OCI-LY7 (cell line): ENCODE results near the gene SLC4A5.

Source experiments
- EZH2phosphoT487 ChIP-seq: fragments of 200-600 bp; sonication (generic); IDR thresholded peaks from 2 replicates; pipeline ENCODE4 v1.6.1; 2018; ENCODE audit warnings: low read depth, borderline replicate concordance, mild to moderate bottlenecking, mixed run types, antibody characterized with exemption, low read length, moderate library complexity, mixed read lengths
- TF ChIP-seq, protein P1 (sequence below): fragments of 200-600 bp; sonication (generic); conservative IDR thresholded peaks from 2 replicates; pipeline ENCODE4 v1.5.1; 2014; ENCODE audit warnings: mild to moderate bottlenecking, antibody characterized with exemption, low read length, moderate library complexity, mixed read lengths

DNA sequence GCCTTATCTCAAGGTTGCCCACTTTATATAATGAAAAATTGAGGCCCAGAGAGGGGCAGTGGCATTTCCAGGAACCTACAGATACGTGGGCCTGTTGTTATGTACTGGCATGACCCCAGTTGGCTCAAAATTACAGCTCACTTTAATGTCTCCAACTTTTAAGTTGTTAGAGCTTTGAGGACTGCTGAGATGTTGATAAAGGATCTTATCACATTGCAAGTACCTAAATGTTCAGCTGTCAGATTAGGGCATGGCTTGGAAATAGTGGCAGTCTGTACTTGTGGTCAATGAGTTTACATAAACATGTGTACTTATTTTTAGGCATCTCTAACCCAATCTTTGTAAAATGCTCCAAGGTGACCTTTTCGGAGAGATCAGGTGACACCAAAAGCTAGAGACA lies 14.6 kb downstream of the SLC4A5 start:
- TF ChIP-seq, protein P1, sequence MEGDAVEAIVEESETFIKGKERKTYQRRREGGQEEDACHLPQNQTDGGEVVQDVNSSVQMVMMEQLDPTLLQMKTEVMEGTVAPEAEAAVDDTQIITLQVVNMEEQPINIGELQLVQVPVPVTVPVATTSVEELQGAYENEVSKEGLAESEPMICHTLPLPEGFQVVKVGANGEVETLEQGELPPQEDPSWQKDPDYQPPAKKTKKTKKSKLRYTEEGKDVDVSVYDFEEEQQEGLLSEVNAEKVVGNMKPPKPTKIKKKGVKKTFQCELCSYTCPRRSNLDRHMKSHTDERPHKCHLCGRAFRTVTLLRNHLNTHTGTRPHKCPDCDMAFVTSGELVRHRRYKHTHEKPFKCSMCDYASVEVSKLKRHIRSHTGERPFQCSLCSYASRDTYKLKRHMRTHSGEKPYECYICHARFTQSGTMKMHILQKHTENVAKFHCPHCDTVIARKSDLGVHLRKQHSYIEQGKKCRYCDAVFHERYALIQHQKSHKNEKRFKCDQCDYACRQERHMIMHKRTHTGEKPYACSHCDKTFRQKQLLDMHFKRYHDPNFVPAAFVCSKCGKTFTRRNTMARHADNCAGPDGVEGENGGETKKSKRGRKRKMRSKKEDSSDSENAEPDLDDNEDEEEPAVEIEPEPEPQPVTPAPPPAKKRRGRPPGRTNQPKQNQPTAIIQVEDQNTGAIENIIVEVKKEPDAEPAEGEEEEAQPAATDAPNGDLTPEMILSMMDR, result no peak
- no peak for TF ChIP-seq EZH2phosphoT487
